ENCODE results near the gene OGFOD2. TPM values are rescaled to one million over a fixed set of nuclear protein-coding genes. Genes with fewer than 3 reads are reported as not detected.
A peak's percentile ranks its signal among the peaks of the same experiment; 100 is the strongest.

Gene OGFOD2
- total and polyA plus RNA-seq, 2 donors (not counting 1 experiment from before 2014, with no cell fraction given), result 26.7 to 99.3 TPM

DNA sequence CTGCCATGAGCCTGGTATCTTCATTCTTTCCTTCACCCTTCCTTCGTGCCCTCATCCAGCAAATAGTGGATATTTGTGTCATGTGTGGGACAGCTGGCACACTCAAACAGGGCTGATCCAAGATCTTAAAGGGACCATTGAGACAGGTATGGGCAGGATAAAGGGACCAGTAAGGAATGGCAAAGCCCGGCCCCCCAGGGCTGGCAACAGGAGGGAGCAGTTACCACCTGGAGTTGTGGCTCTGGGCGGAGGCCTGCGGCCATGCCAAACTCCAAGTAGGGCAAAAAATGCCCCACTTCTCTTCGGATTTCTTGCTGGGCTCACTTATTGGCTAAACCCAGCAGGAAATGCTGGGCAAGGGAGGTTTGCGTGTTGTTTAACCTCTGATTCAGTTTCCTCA lies 2.1 kb downstream of the OGFOD2 start:
- no peaks in the 10 kb centered on the region for H3K27me3 Mint-ChIP-seq
- H3K4me3 ChIP-seq (ENCODE audit: control extremely low read depth in 1 of 5, extremely low read depth in 1 of 5, insufficient read depth in 1 of 5, low read depth in 2 of 5, low read length in 4 of 5), result no peak overlapping the region
- 94% methylated on average over 5 of the region's 6 CpGs for WGBS (ENCODE audit: insufficient coverage)
- no peak overlapping the region for H3K9ac ChIP-seq (ENCODE audit: low read length)
- no peak overlapping the region for H2AFZ ChIP-seq (ENCODE audit: insufficient read depth, low read depth, low read length, poor library complexity, severe bottlenecking)
- ATAC-seq (ENCODE audit: low read depth) (no peak), DNase-seq (no peak)
- no peaks in the 10 kb centered on the region for H3K9me3 Mint-ChIP-seq (ENCODE audit: insufficient read depth)
- ChIA-PET CTCF (no interaction called here), POLR2A (interaction anchor here (0.6 kb wide), 1 partner anchor 264 kb away, joined by 5 read pairs; no protein-coding TSS in a partner anchor)
- H3K9me3 ChIP-seq (ENCODE audit: control extremely low read depth in 1 of 3, control insufficient read depth in 2 of 3, insufficient read depth in 1 of 3, low read length in 2 of 3), result no peaks in the 10 kb centered on the region
- no peak overlapping the region for H3K27ac Mint-ChIP-seq
- peak overlapping the region; percentile 100 for H3K4me3 Mint-ChIP-seq
- no peak for TF ChIP-seq EZH2 (IDR thresholded peaks at IDR 0.05; ENCODE audit: borderline replicate concordance, insufficient read depth, low read depth, low read length, poor library complexity, severe bottlenecking)
- TF ChIP-seq, protein P1, sequence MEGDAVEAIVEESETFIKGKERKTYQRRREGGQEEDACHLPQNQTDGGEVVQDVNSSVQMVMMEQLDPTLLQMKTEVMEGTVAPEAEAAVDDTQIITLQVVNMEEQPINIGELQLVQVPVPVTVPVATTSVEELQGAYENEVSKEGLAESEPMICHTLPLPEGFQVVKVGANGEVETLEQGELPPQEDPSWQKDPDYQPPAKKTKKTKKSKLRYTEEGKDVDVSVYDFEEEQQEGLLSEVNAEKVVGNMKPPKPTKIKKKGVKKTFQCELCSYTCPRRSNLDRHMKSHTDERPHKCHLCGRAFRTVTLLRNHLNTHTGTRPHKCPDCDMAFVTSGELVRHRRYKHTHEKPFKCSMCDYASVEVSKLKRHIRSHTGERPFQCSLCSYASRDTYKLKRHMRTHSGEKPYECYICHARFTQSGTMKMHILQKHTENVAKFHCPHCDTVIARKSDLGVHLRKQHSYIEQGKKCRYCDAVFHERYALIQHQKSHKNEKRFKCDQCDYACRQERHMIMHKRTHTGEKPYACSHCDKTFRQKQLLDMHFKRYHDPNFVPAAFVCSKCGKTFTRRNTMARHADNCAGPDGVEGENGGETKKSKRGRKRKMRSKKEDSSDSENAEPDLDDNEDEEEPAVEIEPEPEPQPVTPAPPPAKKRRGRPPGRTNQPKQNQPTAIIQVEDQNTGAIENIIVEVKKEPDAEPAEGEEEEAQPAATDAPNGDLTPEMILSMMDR (IDR thresholded peaks at IDR 0.05), result no peak
- peaks cover 0 to 26% of the 10 kb centered on the region in 2 experiments for H3K36me3 ChIP-seq (replicated peaks in 1 of 2; ENCODE audit: control extremely low read depth in 1 of 2, control insufficient read depth in 1 of 2, extremely low read depth in 1 of 2, insufficient read depth in 2 of 2, low read length in 1 of 2)
- no peak overlapping the region for H3K4me2 ChIP-seq (replicated peaks; ENCODE audit: low read depth, low read length, poor library complexity, severe bottlenecking)
- H3K4me1 Mint-ChIP-seq, result peaks cover 48% of the 10 kb centered on the region
- no peaks in the 10 kb centered on the region for H3K27me3 ChIP-seq (replicated peaks in 1 of 4; ENCODE audit: control extremely low read depth in 1 of 4, control insufficient read depth in 3 of 4, insufficient read depth in 4 of 4, low read length in 3 of 4)
- no peak overlapping the region for H3K27ac ChIP-seq (ENCODE audit: low read length in 2 of 2)
- intact Hi-C loops (cut with micrococcal nuclease), result no loop called here
- peaks cover 61% of the 10 kb centered on the region for H3K79me2 ChIP-seq (ENCODE audit: control insufficient read depth, insufficient read depth, low read length)
- peaks cover 40% of the 10 kb centered on the region for H4K20me1 ChIP-seq (ENCODE audit: control insufficient read depth, insufficient read depth, low read length, poor library complexity, severe bottlenecking)
- H3K4me1 ChIP-seq (ENCODE audit: control insufficient read depth in 2 of 2, insufficient read depth in 2 of 2, low read length in 2 of 2), result peaks cover 34 to 54% of the 10 kb centered on the region in 2 donors

GRCh38 chr12:122977655-122978392 lies 2.8 kb downstream of the OGFOD2 start:
- ChIA-PET POLR2A (no interaction called here), CTCF (no interaction called here)
- TF ChIP-seq EZH2 (IDR thresholded peaks at IDR 0.05; ENCODE audit: borderline replicate concordance, insufficient read depth, low read depth, low read length, poor library complexity, severe bottlenecking), result no peak
- TF ChIP-seq, protein P1 (IDR thresholded peaks at IDR 0.05), result no peak
- H3K4me1 ChIP-seq (ENCODE audit: control insufficient read depth in 2 of 2, insufficient read depth in 2 of 2, low read length in 2 of 2), result peaks cover 39 to 61% of the 10 kb centered on the region in 2 donors
- Mint-ChIP-seq H3K4me1 (peaks cover 53% of the 10 kb centered on the region), H3K27me3 (no peaks in the 10 kb centered on the region), H3K9me3 (ENCODE audit: insufficient read depth) (no peaks in the 10 kb centered on the region), H3K4me3 (peak overlapping the region; percentile 100), H3K27ac (peak overlapping the region; percentile 74)
- no peak overlapping the region for H3K27ac ChIP-seq (ENCODE audit: low read length in 2 of 2)
- H3K36me3 ChIP-seq (replicated peaks in 1 of 2; ENCODE audit: control extremely low read depth in 1 of 2, control insufficient read depth in 1 of 2, extremely low read depth in 1 of 2, insufficient read depth in 2 of 2, low read length in 1 of 2), result peaks cover 0 to 33% of the 10 kb centered on the region in 2 experiments
- no peaks in the 10 kb centered on the region for H3K9me3 ChIP-seq (ENCODE audit: control extremely low read depth in 1 of 3, control insufficient read depth in 2 of 3, insufficient read depth in 1 of 3, low read length in 2 of 3)
- DNase-seq (no peak), ATAC-seq (ENCODE audit: low read depth) (no peak)
- intact Hi-C loops (cut with micrococcal nuclease), result no loop called here
- H3K4me3 ChIP-seq (ENCODE audit: control extremely low read depth in 1 of 5, extremely low read depth in 1 of 5, insufficient read depth in 1 of 5, low read depth in 2 of 5, low read length in 4 of 5), result no peak overlapping the region
- no peak overlapping the region for H3K4me2 ChIP-seq (replicated peaks; ENCODE audit: low read depth, low read length, poor library complexity, severe bottlenecking)
- no peaks in the 10 kb centered on the region for H3K27me3 ChIP-seq (replicated peaks in 1 of 4; ENCODE audit: control extremely low read depth in 1 of 4, control insufficient read depth in 3 of 4, insufficient read depth in 4 of 4, low read length in 3 of 4)
- H3K79me2 ChIP-seq (ENCODE audit: control insufficient read depth, insufficient read depth, low read length), result peaks cover 66% of the 10 kb centered on the region
- WGBS (ENCODE audit: insufficient coverage), result 96% methylated on average over 4 of the region's 9 CpGs
- H2AFZ ChIP-seq (ENCODE audit: insufficient read depth, low read depth, low read length, poor library complexity, severe bottlenecking), result no peak overlapping the region
- no peak overlapping the region for H3K9ac ChIP-seq (ENCODE audit: low read length)
- H4K20me1 ChIP-seq (ENCODE audit: control insufficient read depth, insufficient read depth, low read length, poor library complexity, severe bottlenecking), result peaks cover 47% of the 10 kb centered on the region
